Activated CD4-positive, CD25-positive, alpha-beta regulatory T cell (primary cell): ENCODE data around the gene PRTG.
A peak's percentile ranks its signal among the peaks of the same experiment; 100 is the strongest.
"Not testable (repeated sequence)": the region's sequence is repeated elsewhere in the genome, so short reads cannot be mapped to it uniquely, and the experiment has no call there.

Experiments used
- DNase-seq, 4 experiments: peaks; one replicate each; lab custom pipeline; 2025; lab: John Stamatoyannopoulos, UW

PRTG gene, protein sequence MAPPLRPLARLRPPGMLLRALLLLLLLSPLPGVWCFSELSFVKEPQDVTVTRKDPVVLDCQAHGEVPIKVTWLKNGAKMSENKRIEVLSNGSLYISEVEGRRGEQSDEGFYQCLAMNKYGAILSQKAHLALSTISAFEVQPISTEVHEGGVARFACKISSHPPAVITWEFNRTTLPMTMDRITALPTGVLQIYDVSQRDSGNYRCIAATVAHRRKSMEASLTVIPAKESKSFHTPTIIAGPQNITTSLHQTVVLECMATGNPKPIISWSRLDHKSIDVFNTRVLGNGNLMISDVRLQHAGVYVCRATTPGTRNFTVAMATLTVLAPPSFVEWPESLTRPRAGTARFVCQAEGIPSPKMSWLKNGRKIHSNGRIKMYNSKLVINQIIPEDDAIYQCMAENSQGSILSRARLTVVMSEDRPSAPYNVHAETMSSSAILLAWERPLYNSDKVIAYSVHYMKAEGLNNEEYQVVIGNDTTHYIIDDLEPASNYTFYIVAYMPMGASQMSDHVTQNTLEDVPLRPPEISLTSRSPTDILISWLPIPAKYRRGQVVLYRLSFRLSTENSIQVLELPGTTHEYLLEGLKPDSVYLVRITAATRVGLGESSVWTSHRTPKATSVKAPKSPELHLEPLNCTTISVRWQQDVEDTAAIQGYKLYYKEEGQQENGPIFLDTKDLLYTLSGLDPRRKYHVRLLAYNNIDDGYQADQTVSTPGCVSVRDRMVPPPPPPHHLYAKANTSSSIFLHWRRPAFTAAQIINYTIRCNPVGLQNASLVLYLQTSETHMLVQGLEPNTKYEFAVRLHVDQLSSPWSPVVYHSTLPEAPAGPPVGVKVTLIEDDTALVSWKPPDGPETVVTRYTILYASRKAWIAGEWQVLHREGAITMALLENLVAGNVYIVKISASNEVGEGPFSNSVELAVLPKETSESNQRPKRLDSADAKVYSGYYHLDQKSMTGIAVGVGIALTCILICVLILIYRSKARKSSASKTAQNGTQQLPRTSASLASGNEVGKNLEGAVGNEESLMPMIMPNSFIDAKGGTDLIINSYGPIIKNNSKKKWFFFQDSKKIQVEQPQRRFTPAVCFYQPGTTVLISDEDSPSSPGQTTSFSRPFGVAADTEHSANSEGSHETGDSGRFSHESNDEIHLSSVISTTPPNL

DNA sequence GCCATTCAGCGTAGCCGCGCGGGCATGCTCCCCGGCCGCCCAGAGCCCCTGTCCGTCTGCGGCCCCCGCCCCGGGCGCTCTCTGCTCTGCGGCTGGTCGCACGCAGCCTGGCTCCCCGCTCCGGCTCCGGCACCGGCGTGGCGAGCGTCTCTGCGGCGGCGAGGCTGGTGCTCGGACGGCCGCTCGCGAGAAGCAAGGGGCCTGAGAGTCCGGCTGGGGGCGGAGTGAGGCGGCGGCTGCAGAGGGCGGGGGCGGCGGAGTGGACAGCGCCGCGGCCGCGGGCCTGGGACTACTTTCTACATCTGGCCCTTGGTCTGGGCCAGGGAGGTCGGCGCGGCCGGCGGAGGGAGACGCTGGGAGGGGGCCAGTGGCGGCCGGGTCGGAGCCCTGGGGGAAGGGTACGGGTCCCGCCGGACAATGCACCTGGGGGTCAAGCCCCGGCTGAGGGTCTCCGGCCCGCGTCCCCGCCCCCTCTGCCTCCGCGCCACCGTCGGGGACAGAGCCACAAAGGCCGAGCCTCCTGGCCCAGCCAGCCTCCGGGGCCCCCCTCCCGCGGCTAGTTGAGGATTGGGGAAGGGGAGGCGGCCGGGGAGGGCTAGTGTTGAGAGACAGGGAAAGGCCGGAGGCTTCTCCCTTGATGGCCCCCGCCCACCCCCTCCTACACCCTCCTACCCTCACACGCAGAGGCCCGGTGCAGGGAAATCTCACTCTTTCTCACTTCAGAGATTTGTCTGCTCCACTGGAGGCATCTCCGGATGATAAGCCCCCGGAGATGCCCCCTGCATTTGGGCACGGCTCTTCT is at the start of gene PRTG:
Gene PRTG, minus strand, starts transcription at position 226 of the 802 bp plus-strand sequence. Its CDS starts 221 bp downstream, at position 5.
- no peak for DNase-seq

DNA sequence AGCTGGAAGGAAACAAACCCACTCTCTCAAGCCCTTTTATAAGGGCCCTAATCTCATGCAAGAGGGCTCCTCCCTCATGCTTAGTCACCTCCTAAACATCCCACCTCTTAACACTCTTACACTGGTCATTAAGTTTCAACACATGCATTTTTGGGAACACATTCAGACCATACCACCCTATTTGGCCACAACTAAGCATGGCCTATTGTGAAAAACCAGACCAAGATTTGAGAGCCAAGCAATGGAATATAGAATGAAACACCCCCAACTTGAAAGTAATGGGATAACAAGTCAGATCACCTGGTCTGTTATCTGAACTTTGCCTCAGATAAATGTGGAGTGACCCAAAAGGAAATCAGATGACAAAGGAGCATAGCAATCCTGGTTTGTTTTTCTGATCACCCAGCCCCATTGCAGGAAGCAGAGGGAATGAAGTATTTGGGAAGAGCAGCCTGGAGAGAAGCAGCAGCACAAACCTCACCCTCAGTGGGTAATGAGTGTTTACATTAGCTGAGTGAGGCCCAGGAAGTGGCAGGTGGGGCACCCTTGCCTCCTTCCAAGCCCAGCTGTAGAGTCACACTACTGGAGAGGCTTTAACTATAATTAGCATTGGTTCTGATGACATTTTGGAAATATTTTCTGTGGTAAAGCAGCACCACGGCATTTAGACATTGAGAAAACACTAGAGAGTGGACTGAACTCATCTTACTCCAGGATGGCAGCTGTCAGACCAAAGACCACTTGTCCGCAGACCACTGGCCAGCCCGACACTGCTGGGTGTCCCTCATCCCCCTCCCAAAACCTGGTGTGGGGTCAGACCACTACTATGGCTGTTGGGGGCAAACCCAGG is 48.8 kb upstream of the PRTG start:
- no peak for DNase-seq

DNA sequence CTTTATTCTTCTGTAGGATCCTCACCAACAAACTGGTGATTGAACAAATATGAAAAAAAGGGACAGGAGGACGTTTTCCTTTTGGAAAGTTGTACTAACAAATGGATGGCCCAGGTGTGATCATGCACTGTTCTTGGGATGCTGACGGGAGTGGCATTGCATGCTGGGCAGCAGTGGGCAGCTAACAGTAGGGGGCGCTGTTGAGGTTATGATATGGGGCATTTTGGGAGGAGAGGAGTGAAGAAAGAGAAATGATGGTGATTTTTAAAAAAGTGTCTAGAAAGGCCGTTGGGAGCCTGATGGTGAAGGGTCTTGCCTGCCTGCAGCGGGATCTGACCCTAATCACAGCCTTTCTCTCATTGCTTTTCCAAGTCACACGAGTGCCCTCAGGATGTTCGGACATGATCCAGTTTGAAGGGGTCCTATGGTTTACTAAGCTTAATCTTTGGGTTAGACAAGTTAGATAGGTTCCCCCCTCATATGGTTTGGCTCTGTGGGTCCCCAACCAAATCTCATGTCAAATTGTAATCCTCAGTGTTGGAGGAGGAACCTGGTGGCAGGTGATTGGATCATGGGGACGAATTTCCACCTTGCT is 46.2 kb upstream of the PRTG start:
- DNase-seq: peak in 3 of 4 experiments; percentile 7 to 18 (median 11)

DNA sequence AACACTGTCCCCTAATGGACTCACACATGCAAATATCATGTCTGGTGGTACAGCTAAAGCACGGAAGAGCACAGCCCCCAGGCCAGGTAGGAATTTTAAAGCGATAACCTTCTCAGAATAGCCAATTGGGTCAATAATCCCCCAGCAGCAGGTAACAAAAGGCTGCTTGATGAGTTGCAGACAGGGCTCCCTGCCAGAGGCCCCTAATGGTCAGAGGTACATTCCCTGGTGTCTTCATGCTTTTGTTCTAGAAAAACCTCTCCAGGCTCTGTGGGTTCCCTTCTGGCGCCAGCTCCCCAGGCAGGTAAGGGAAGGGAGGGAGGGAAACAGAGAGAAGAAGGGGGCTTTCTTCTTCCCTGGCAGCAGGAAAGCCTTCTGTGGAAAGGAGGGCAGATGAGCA is 43.4 kb upstream of the PRTG start:
- no peak for DNase-seq

DNA sequence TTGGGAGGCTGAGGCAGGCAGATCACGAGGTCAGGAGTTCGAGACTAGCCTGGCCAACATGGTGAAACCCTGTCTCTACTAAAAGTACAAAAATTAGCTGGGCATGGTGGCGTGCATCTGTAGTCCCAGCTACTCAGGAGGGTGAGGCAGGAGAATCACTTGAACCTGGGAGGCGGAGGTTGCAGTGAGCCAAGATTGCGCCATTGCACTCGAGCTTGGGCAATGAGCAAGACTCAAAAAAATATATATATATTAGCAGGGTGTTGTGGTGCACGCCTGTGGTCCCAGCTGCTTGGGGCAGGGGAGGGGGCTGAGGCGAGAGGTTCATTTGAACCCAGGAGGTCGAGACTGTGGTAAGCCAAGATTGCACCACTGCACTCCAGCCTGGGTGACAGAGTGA is 42.6 kb upstream of the PRTG start:
- DNase-seq: not testable (repeated sequence)

DNA sequence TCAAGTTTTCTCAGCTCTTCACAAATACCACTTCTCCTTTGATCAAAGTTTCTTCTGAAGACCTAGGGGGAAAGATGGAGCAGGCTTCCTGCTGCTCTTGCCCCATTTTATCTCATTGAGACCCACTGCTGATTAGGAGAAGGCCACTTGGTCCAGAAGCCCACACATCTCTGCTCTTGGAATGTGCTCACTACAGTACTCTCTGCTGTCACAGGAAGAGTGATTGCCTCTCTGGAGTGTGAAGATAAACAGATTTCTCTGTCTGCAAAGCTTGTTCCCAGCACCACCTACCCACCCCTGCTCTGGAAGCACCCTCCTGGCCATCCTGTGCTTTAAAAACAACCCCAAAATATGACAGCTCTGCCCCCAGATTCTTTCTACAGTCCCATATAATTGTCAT is 41.3 kb upstream of the PRTG start:
- DNase-seq: no peak

DNA sequence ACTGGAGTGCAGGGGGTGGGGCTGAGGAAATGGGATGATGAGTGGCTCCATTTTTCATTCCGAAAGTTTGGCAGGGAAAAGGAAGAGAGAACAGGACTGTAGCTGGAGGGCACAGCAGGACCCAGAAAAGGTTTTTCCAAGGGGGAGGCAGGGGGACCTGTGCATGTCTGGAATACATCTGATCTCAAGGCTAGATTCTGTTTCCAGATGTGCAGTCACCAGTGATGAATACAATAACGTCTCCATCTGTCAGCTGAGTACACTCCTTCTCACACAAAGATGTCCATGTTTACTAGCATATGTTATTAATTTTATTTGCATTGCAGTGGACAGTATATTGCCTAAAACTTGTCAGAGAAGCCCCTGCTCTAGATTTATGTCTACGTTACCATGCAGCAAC is 39.9 kb upstream of the PRTG start:
- no peak for DNase-seq

DNA sequence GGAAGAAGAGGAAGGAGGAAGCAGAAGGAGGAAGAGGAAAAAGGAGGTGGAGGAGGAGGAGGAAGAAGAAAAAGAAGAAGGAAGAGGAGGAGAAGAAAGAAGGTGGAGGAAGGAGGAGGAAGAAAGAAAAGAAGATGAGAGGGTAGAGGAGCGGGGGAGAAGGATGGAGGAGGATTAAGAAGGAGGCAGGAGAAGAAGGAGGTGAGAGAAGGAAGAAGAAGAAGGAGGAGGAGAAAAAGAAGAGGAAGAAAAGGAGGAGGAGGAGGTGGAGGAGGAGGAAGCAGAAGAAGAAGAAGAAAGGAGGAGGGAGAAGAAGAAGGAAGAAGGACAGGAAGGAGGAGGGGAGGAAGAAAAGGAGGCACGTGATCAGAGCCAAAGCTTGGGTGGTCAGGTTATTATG is 37.3 kb upstream of the PRTG start:
- no peak for DNase-seq

DNA sequence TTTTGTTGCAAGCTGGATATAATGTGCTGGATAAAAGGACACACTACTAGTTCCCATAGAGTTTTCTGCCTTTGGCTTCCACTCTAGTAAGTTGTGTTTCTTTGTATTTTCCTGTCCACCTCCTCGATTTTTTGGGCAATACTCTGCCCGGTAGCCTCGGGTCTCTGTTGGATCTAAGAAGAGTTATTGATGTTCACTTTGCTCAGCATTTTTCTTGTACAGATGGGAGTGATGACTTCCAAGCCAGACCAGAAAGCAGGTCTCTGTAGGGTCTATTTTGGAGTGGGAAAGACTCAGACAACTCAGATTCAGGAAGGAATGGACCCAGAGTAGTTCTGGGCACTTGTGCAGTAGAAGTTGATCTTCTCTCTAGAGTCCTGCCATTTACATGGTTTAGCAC is 36.0 kb upstream of the PRTG start:
- DNase-seq: no peak

DNA sequence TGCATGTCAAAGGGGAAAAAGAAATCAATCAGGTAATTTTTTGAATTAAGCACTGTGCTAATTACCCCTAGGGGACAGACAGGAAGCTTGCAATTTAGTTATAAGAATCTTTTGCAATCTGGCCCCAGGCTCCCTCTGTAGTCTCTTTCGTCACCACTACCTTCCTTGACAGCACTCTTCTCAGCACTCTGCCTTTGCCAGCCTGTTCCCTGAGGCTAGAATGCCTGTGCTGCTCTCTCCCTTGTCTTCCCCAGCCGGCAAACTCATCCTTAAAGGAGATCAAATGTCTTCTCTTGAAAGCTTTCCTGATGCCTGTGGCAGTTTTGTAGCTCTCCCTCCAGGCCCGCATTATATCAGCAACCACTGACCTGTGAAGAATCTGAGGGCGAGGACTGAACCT is 32.4 kb upstream of the PRTG start:
- DNase-seq: no peak

DNA sequence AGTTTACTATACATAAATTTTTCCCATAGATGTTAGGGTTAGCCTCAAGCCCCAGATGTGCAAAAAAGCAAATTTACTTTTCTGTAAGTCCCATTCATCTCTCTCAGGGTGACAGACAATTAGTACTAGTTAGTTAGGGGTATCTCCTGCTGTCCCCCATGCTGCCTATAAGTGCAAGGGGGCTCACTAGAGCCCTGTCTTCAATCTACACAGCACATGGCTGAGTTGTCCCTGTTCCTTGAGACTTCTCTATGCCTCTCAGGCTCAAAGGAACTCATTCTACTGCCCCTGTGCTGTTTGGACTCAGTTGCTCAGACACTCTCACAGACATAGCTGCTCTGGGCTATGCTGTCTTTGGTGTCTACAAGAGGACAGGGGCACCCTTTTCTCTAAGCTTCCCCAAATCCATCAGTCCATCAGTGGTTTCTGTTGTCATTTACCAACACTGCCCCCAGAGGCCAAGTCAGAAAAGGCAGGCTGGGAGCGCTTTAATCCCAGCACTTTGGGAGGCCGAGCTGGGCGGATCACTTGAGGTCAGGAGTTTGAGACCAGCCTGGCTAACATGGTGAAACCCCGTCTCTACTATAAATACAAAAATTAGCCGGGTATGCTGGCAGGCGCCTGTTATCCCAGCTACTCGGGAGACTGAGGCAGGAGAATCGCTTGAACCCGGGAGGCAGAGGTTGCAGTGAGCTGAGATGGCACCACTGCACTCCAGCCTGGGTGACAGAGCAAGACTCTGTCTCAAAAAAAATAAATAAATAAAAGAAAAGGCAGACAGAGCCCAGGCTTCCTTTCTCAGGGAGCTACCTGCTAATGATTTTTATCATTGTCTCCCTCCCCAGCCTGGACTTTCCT is 31.4 kb upstream of the PRTG start:
- peak in 2 of 4 experiments; percentile 8 for DNase-seq

DNA sequence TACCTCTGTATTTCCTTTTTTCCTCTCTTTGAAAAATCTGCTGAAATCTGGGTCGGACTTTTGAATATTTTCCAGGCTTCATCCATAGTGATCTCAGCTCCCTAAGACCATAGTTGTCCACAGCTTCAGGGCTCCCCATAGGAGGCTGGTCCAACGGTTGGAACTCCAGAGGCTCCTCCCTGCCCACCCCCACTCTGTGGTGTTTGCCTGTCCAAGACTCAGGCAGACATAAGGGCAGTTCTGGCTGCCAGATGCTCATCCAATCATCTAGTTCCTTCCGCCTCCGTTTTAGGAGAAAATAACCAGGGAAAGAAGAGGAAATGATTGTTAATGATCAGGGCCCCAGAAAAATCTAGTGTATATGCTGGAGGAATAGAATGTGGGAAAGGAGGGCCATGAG is 27.9 kb upstream of the PRTG start:
- no peak for DNase-seq

DNA sequence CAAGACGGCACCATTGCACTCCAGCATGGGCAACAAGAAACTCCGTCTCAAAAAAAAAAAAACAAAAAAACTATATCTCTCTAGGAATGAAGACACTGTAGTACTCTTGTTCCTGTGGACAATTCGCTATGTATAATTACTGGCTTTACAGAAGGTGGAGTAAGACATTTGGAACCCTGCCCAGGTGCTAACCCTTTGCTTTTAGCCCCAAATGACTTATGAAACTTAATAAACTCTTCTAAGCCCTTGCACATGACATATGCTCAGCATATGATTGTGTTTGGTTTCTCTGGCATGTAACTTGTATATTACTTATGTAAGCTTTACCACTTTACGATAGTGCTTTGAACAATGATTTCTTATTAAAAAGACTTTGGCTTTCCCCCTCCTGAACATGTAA is 27.3 kb upstream of the PRTG start:
- no peak for DNase-seq

DNA sequence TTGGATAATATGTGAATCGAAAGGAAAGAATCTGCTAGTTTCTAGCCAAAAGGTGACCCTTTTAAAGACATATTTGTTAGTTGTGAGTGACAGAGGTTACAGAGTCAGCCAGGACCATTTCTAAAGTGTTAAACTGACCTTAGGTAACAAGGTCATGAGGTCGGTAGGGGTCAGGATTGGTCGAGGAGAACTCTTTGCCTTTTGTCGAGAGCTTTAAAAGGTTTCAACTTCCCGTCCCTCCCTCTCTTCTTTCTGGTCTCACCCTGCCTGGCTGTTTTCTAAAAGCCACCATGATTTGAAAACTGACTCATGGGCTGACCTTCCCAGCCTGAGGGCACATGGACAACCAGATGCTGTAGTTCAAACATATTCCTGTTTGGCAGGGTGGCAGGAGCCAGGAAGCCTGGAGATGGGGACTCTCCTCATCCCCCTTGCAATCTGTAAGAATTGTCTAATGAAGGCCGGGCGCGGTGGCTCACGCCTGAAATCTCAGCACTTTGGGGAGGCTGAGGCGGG is 25.8 kb upstream of the PRTG start:
- DNase-seq: no peak

DNA sequence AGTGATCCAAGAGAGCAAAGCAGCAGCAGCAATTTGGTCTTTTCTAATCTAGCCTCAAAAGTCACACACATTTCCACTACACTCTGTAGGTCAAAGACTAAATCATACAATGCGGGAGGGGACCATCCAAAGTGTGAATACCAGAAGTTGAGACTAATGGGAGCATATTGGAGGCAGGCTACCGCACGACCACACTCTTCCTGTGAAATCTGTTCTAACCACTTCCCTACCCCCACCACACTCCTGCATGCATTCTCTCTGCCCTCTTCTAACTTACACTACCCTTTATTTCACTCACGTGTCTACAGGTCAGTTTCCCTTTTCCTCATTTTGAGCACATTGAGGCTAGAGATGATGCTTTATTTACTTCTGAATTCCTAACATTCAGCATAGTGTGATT is 23.7 kb upstream of the PRTG start:
- no peak for DNase-seq

DNA sequence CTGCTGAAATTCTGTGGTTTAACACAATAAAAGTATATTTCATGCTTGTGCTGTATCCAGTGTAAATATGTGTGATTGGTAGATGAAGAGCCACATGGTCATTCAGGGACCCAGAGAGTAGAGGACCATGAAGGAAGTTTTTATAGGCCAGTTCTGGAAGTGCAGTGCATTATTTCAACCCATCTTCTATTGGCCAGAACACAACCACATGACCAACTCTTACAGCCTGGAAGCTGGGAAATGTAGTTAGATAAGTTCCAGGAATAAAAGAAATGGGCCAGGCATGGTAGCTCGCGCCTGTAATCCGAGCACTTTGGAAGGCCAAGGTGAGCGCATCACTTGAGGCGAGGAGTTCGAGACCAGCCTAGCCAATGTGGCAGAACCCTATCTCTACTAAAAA is 21.4 kb upstream of the PRTG start:
- no peak for DNase-seq

DNA sequence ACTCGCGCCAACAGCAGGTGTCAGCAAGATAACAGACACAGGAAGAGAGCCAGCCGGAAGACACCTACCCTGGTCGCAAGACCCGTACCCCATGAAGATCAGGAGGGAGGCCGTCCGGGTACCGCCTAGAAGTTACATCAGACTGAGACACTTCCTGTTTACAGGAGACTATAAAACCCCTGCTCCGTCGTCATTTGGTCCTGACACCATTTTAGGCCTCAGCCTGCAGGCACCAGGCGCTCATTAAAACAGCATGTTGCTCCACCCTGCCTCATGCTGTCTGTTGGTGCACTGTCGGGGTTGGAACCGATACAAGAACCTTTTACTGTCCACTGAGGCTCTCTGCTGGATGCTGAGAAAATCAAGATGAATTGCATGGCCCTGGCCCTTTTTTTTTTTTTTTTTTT is 15.6 kb upstream of the PRTG start:
- DNase-seq: no peak

DNA sequence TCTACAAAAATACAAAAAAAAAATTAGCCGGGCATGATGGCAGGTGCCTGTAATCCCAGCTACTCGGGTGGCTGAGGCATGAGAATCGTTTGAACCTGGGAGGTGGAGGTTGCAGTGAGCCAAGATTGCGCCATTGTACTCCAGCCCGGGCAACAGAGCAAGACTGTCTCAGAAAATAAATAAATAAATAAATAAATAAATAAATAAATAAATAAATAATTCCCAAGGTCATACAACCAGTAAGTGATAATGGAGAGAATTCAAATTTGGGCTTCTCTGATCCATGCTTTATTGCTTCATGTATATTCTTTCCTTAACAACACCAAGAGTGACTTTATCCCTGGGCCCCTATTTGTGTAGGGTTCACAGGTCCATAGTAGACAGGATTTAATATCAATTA is 10.5 kb upstream of the PRTG start:
- not testable (repeated sequence) for DNase-seq

DNA sequence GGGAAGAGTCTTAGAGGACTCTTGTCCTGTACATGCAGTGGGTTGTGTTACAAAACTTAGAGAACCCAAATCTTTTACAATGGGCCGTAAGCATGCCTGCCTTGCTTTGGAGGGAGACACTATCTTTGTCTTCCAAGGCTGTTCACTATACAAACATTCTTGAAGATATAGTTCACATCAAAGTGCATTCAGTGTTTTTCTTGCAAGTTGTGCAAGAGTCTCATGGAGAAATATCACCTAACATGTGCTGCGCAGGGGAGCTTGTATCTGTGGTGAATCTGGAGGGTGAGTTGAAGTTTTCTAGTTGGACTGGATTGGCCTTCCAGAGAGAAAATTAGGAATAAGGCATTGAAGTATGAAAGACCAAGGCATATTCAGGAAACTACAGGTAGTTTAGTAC is 7.8 kb upstream of the PRTG start:
- no peak for DNase-seq
